Measurements from ENCODE around the gene GLA. TPM values are rescaled to one million over a fixed set of nuclear protein-coding genes. Genes with fewer than 3 reads are reported as not detected.

GLA gene
- total and polyA plus RNA-seq, 9 of the 15 experiments (the other 6 are each of a cell fraction or from before 2014, with no cell fraction given): 41.7 to 146 (median 73.8) TPM

DNA sequence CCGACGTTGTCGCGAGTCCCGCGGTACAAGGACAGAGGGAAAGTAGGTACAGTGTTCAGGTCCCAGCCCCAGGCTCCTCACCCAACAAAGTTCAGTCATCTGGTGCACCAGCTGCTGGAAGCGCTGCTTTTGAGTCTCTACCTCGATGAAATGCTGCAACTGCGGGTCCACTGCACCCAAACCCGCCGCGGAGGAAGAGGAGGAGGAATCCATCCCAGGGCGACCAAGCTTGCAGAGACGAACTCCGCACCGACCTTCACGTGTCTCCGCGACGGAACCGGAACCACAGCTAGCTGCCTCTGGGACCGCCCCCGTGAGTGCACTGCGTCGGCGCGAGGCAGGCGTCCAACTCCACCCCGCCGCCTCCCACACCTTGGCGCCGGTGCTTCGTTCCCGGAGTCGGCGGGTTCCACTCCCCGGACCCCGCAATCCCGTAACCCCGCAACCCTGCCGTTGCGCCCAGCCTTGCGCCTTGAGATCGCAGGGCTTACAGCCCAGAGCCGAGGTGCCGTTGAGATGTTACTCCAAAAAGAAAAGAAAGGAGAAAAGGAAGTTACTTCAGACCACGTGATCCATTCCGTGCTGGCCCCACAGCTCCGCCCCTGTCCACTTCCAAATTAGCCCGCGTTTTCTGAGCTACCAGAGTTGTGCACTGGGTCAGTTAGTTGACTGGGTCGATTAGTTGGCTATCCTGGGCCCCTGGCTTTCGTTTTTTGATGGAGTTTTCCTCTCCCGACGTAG, 59.1 kb downstream of the GLA start, which contains the start of gene TIMM8A (continued):
- TF ChIP-seq, protein P1, sequence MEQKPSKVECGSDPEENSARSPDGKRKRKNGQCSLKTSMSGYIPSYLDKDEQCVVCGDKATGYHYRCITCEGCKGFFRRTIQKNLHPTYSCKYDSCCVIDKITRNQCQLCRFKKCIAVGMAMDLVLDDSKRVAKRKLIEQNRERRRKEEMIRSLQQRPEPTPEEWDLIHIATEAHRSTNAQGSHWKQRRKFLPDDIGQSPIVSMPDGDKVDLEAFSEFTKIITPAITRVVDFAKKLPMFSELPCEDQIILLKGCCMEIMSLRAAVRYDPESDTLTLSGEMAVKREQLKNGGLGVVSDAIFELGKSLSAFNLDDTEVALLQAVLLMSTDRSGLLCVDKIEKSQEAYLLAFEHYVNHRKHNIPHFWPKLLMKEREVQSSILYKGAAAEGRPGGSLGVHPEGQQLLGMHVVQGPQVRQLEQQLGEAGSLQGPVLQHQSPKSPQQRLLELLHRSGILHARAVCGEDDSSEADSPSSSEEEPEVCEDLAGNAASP (IDR thresholded peaks at IDR 0.05): no peak
- TF ChIP-seq ZC3H4 (CRISPR knock-in tag; IDR thresholded peaks at IDR 0.05; ENCODE audit: borderline replicate concordance) (no peak), ZC3H8 (IDR thresholded peaks at IDR 0.05) (no peak), NCOA1 (IDR thresholded peaks at IDR 0.05; ENCODE audit: low read depth) (no peak), NUFIP1 (IDR thresholded peaks at IDR 0.05; ENCODE audit: partially characterized antibody) (no peak), PTRF (tag; IDR thresholded peaks at IDR 0.05) (no peak), HLTF (IDR thresholded peaks at IDR 0.05) (no peak; the same call in 1 of the 2 replicates), HDAC8 (tag; IDR thresholded peaks at IDR 0.05) (no peak), NCOA2 (IDR thresholded peaks at IDR 0.05; ENCODE audit: partially characterized antibody in 2 of 2) (no peak), TEAD4 (IDR thresholded peaks at IDR 0.05; ENCODE audit: low read length) (no peak), TEAD4 (CRISPR knock-in tag; IDR thresholded peaks at IDR 0.05; ENCODE audit: borderline replicate concordance) (no peak), MYNN (IDR thresholded peaks at IDR 0.05) (no peak; the same call in 1 of the 2 replicates), MYNN (CRISPR knock-in tag; IDR thresholded peaks at IDR 0.05) (no peak), DDX20 (tag; IDR thresholded peaks at IDR 0.05; ENCODE audit: low read depth) (no peak), ZKSCAN3 (CRISPR knock-in tag; IDR thresholded peaks at IDR 0.05) (no peak), ZBTB17 (CRISPR knock-in tag; IDR thresholded peaks at IDR 0.05) (no peak), ILK (tag; IDR thresholded peaks at IDR 0.05; ENCODE audit: borderline replicate concordance, low read depth) (no peak), ZKSCAN8 (CRISPR knock-in tag; IDR thresholded peaks at IDR 0.05) (no peak), POLR2A (conservative IDR thresholded peaks at IDR 0.05) (peak; percentile 90), SAFB (IDR thresholded peaks at IDR 0.05; ENCODE audit: borderline replicate concordance, low read depth, low read length) (no peak), ZBTB1 (CRISPR knock-in tag; IDR thresholded peaks at IDR 0.05; ENCODE audit: borderline replicate concordance, low read depth) (no peak), CTBP1 (IDR thresholded peaks at IDR 0.05; ENCODE audit: borderline replicate concordance) (peak; percentile 46; the same call in 1 of the 2 replicates), ARNT (IDR thresholded peaks at IDR 0.05) (0 out of 4 replicates have a peak, but pooled peaks of 1 of the 2 experiments have one; percentile 31), ZNF707 (CRISPR knock-in tag; conservative IDR thresholded peaks at IDR 0.05) (no peak), THRAP3 (IDR thresholded peaks at IDR 0.05; ENCODE audit: borderline replicate concordance) (no peak), TAL1 (IDR thresholded peaks at IDR 0.05) (no peak)
- TF ChIP-seq, protein P2, sequence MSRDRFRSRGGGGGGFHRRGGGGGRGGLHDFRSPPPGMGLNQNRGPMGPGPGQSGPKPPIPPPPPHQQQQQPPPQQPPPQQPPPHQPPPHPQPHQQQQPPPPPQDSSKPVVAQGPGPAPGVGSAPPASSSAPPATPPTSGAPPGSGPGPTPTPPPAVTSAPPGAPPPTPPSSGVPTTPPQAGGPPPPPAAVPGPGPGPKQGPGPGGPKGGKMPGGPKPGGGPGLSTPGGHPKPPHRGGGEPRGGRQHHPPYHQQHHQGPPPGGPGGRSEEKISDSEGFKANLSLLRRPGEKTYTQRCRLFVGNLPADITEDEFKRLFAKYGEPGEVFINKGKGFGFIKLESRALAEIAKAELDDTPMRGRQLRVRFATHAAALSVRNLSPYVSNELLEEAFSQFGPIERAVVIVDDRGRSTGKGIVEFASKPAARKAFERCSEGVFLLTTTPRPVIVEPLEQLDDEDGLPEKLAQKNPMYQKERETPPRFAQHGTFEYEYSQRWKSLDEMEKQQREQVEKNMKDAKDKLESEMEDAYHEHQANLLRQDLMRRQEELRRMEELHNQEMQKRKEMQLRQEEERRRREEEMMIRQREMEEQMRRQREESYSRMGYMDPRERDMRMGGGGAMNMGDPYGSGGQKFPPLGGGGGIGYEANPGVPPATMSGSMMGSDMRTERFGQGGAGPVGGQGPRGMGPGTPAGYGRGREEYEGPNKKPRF (IDR thresholded peaks at IDR 0.05; ENCODE audit: low read depth, low read length): no peak
- TF ChIP-seq, protein P3, sequence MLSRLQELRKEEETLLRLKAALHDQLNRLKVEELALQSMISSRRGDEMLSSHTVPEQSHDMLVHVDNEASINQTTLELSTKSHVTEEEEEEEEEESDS (CRISPR knock-in tag; IDR thresholded peaks at IDR 0.05): no peak

All from K562 (cell line).